GM19468 (cell line): ENCODE results near the gene KRTAP7-1.

ENCODE experiments used
- ATAC-seq: cut with Tn5 transposase; IDR thresholded peaks from one replicate; pipeline ENCODE4 v1.9.1; 2021; ENCODE audit warnings: mild to moderate bottlenecking, moderate library complexity, moderate number of reproducible peaks; ENCODE audit not compliant: unreplicated experiment; ENCODE audit errors: extremely low read depth

The KRTAP7-1 gene, protein sequence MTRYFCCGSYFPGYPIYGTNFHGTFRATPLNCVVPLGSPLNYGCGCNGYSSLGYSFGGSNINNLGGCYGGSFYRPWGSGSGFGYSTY

GRCh38 chr21:30829659-30830058, at the start of gene KRTAP7-1:
KRTAP7-1 (minus strand) TSS chr21:30829759; CDS start chr21:30829698, 61 bp downstream.
- no peak for ATAC-seq

- ATAC-seq = no peak
Measured at GRCh38 chr21:30874526-30874925, 45.0 kb upstream of the KRTAP7-1 start.

GRCh38 chr21:30847627-30848500, 18.3 kb upstream of the KRTAP7-1 start:
- ATAC-seq = no peak

- ATAC-seq = no peak
Measured at GRCh38 chr21:30842990-30843389, 13.4 kb upstream of the KRTAP7-1 start.

DNA sequence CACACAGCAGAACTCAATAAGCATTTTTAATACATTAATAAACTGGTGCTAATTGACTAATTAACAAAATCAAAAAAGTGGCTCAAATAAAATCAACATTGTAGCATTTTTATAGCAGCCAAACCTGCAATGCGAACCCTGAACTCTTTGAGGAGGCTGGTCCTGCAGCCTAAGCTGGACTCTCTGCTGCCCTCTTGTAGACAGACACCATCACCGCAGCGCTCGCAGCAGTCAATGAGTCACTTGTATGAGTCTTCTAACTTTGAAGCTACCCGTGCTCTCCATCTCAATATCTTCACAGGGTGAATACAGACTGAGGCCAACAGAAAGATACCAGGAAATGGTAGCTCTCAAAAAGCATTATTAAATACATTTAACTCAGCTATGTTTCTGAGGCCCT, 9.7 kb upstream of the KRTAP7-1 start:
- no peak for ATAC-seq

DNA sequence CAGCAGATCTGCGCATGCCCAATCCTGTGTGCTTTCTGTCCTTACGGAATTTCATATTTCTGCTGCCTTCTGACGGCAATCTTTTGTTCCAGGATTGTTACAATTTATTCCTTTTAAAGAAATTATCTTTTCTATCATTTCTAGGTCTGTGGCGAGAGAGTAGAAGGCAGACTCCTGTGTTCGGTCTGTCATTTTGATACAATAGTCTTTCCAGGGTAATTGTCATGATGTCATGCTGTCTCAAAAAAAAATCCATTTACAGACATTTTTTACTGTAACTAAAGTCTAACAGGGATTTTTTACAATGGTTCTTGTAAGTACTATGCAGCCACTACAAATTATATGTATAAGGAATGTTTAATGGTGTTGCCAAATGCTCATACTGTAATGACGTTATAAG, 9.0 kb upstream of the KRTAP7-1 start:
- no peak for ATAC-seq

DNA sequence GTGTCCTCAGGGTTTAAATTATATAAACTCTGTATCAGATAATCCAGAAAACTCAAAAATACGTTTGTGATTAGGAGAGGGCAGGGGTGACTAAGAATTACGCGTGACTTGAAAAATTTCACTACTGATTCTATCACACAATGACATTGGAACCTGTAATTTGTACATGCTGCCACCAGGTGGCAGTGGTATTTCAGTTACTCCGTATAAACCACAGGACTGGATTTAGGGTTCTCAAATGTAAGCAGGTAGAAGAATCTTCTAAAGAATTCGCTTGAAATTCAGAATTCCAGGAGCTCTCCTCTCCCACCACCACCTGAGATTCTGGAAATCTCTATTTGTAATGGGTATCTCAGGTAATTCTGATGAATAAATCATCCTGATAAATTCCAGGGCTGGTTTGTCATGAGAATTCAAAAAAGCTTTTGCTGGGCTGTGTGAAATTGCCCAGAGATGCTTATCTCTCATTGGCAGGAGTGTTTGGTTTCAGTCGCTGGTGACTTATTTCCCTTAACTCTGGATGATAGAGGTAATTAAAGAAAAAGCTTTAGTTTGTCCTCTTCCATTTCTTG, 1.7 kb upstream of the KRTAP7-1 start:
- ATAC-seq = no peak

DNA sequence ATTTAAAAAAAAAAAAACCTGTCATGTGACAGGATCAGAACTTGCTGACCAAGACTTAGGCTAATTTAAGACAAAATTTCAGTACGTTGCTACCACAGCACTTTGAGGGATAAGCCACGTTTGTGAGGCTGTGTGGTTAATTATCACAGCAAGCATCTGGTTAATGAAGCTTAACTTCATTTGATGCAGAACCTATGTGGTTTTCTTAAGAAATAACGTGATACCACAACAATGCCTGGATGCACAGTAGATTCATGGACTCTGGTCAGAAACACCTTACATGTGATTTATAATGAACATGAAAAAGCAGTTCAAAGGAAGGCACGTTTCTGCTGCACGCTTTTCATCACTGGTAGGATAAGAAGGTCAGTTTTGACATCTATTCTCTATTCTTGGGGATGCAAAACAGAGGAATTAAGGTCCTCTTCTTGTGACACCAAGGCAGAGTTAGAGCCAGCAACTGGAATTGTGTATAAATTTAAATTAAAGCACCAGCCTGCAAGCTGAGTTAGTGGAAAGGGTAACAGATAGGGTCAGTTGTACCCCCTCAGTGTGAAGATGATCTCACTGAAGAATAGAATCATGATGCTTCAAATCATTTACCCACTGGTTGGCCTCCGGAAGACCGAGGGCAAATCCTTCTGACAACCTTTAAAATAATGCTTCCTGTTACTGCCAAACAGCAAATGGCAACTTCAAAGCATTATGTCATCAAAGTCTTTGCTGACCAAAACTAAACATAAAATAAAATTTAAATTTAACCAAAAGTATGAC, 10.5 kb downstream of the KRTAP7-1 start:
- ATAC-seq = no peak

- no peak for ATAC-seq
Measured at GRCh38 chr21:30813174-30813573, 16.4 kb downstream of the KRTAP7-1 start, which contains the start of gene KRTAP8-1. KRTAP8-1 (minus strand) TSS chr21:30813274; CDS start chr21:30813220, 54 bp downstream.

DNA sequence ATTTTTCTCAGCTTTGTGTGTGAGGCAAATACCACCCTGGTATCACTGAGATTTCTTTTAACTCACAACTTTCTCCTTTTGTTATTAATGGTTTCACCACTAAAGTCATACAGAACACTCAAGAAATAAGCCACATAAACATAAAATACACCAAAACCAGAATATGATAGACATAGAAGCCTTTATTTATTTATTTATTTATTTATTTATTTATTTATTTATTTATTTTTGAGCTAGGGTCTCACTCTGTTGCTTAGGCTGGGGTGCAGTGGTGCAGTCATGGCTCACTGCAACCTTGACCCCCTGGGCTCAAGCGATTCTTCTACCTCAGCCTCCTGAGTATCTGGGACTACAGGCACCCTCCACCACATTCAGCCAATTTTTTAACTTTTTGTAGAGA, 29.0 kb downstream of the KRTAP7-1 start:
- ATAC-seq = no peak

- ATAC-seq = no peak
Measured at GRCh38 chr21:30793581-30794314, 35.8 kb downstream of the KRTAP7-1 start.

- no peak for ATAC-seq
Measured at GRCh38 chr21:30779249-30779648, 50.3 kb downstream of the KRTAP7-1 start.
